GM23338 (cell line): ENCODE results near the gene SPARC. TPM values are rescaled to one million over a fixed set of nuclear protein-coding genes. Genes with fewer than 3 reads are reported as not detected.

Experiments
- ATAC-seq: fragments of 200-7000 bp; cut with Tn5 transposase; 3 replicates; pipeline ENCODE4 v1.9.1; 2020
- DNase-seq: peaks from one replicate; pipeline ENCODE4 v3.0.0-alpha.2; 2015; ENCODE audit warnings: low spot score
- H2AFZ ChIP-seq: fragments of 200-600 bp; sonication (generic); 2 replicates; pipeline ENCODE4 v1.8.0; 2016; ENCODE audit warnings: antibody characterized with exemption, mild to moderate bottlenecking, moderate library complexity
- H3F3A ChIP-seq: fragments of 200-600 bp; sonication (generic); replicated peaks from 2 replicates; pipeline ENCODE4 v1.8.0; 2017; ENCODE audit warnings: antibody characterized with exemption, mixed run types, low read depth
- H3K27ac ChIP-seq: fragments of 200-600 bp; sonication (generic); 2 replicates; pipeline ENCODE4 v1.6.1; 2016; ENCODE audit warnings: low read depth
- H3K27me3 ChIP-seq: fragments of 200-600 bp; sonication (generic); 2 replicates; pipeline ENCODE4 v1.8.0; 2016; ENCODE audit warnings: mild to moderate bottlenecking, mixed run types, moderate library complexity; ENCODE audit not compliant: insufficient read depth
- H3K36me3 ChIP-seq: fragments of 200-600 bp; sonication (generic); 2 replicates; pipeline ENCODE4 v1.8.0; 2016; ENCODE audit warnings: mild to moderate bottlenecking; ENCODE audit not compliant: insufficient read depth
- H3K4me1 ChIP-seq: fragments of 200-600 bp; sonication (generic); 2 replicates; pipeline ENCODE4 v1.8.0; 2016; ENCODE audit warnings: mild to moderate bottlenecking, moderate library complexity; ENCODE audit not compliant: insufficient read depth
- H3K4me2 ChIP-seq: fragments of 200-600 bp; sonication (generic); 2 replicates; pipeline ENCODE4 v1.7.1; 2017; ENCODE audit warnings: mixed run types
- H3K4me3 ChIP-seq: fragments of 200-600 bp; sonication (generic); 2 replicates; pipeline ENCODE4 v1.6.1; 2016; ENCODE audit warnings: mixed run types
- H3K79me2 ChIP-seq: fragments of 200-600 bp; sonication (generic); replicated peaks from 2 replicates; pipeline ENCODE4 v1.8.0; 2017; ENCODE audit warnings: mild to moderate bottlenecking; ENCODE audit not compliant: insufficient read depth
- H3K9me2 ChIP-seq: fragments of 200-600 bp; sonication (generic); 2 replicates; pipeline ENCODE4 v1.8.0; 2017; ENCODE audit not compliant: insufficient read depth
- H4K20me1 ChIP-seq: fragments of 200-600 bp; sonication (generic); replicated peaks from 2 replicates; pipeline ENCODE4 v1.8.0; 2017; ENCODE audit warnings: mild to moderate bottlenecking; ENCODE audit not compliant: insufficient read depth
- H3K27ac Mint-ChIP-seq: 2 replicates; pipeline ENCODE4 v1.8.0; 2020; ENCODE audit warnings: inconsistent platforms, mild to moderate bottlenecking, moderate library complexity, mixed read lengths
- H3K27me3 Mint-ChIP-seq: 3 replicates; pipeline ENCODE4 v1.8.0; 2022; ENCODE audit warnings: low read depth, mild to moderate bottlenecking, moderate library complexity, mixed read lengths, inconsistent platforms; ENCODE audit not compliant: insufficient read depth, poor library complexity
- H3K36me3 Mint-ChIP-seq: 3 replicates; pipeline ENCODE4 v1.8.0; 2021; ENCODE audit warnings: low read depth, mild to moderate bottlenecking, inconsistent platforms, moderate library complexity, mixed read lengths
- H3K4me1 Mint-ChIP-seq: 3 replicates; pipeline ENCODE4 v1.8.0; 2020; ENCODE audit warnings: mild to moderate bottlenecking, inconsistent platforms, mixed read lengths
- H3K4me3 Mint-ChIP-seq: 3 replicates; pipeline ENCODE4 v1.8.0; 2021; ENCODE audit warnings: moderate library complexity, mild to moderate bottlenecking, inconsistent platforms, mixed read lengths
- H3K9me3 Mint-ChIP-seq: 3 replicates; pipeline ENCODE4 v1.8.0; 2020; ENCODE audit warnings: moderate library complexity, mild to moderate bottlenecking, inconsistent platforms, mixed read lengths
- CREB1 ChIP-seq: fragments of 250-450 bp; sonication (Bioruptor Pico); IDR thresholded peaks from 2 replicates; pipeline ENCODE4 v1.5.0; 2020; ENCODE audit warnings: low read depth, mild to moderate bottlenecking, moderate library complexity
- CTCF ChIP-seq, 2 experiments: fragments of 200-600 bp in 1 of 2; sonication (generic) in 1 of 2; conservative IDR thresholded peaks; 2 replicates each; pipeline versions ENCODE4 v1.5.1 to v1.6.1; 2016 to 2017; ENCODE audit warnings: antibody characterized with exemption in 2 of 2, low read depth in 2 of 2, mild to moderate bottlenecking in 2 of 2, moderate library complexity in 1 of 2
- ETS1 ChIP-seq: IDR thresholded peaks from 2 replicates; pipeline ENCODE4 v1.6.1; 2016; ENCODE audit warnings: antibody characterized with exemption
- EZH2 ChIP-seq: fragments of 200-600 bp; sonication (generic); IDR thresholded peaks from one replicate; pipeline ENCODE4 v1.8.0; 2017; ENCODE audit warnings: antibody characterized with exemption, mild to moderate bottlenecking, low read depth; ENCODE audit not compliant: unreplicated experiment
- EZH2phosphoT487 ChIP-seq: fragments of 200-600 bp; sonication (generic); IDR thresholded peaks from one replicate; pipeline ENCODE4 v1.8.1; 2018; ENCODE audit warnings: antibody characterized with exemption; ENCODE audit not compliant: unreplicated experiment
- JUNB ChIP-seq: IDR thresholded peaks from one replicate; pipeline ENCODE4 v1.6.1; 2016; ENCODE audit warnings: antibody characterized with exemption; ENCODE audit not compliant: unreplicated experiment
- NANOG ChIP-seq: IDR thresholded peaks from 2 replicates; pipeline ENCODE4 v1.6.1; 2016; ENCODE audit warnings: antibody characterized with exemption, borderline replicate concordance
- POLR2AphosphoS5 ChIP-seq: IDR thresholded peaks from 2 replicates; pipeline ENCODE4 v1.6.1; 2016; ENCODE audit warnings: antibody characterized with exemption, low read depth
- REST ChIP-seq: IDR thresholded peaks from one replicate; pipeline ENCODE4 v1.6.1; 2018; ENCODE audit warnings: antibody characterized with exemption; ENCODE audit not compliant: unreplicated experiment
- STAT1 ChIP-seq: IDR thresholded peaks from one replicate; pipeline ENCODE4 v1.6.1; 2016; ENCODE audit warnings: antibody characterized with exemption; ENCODE audit not compliant: unreplicated experiment
- ZNF114 ChIP-seq: fragments of 250-450 bp; sonication (Bioruptor Pico); IDR thresholded peaks from 2 replicates; pipeline ENCODE4 v1.5.0; 2020; ENCODE audit warnings: mild to moderate bottlenecking, moderate library complexity
- ZNF331 ChIP-seq: fragments of 250-450 bp; sonication (Bioruptor Pico); IDR thresholded peaks from 2 replicates; pipeline ENCODE4 v1.5.0; 2020; ENCODE audit warnings: low read depth, mild to moderate bottlenecking, moderate library complexity
- ZNF462 ChIP-seq: fragments of 250-450 bp; sonication (Bioruptor Pico); IDR thresholded peaks from 2 replicates; pipeline ENCODE4 v1.5.0; 2020; ENCODE audit warnings: mild to moderate bottlenecking, moderate library complexity
- polyA plus RNA-seq: library from polyadenylated mRNA; unstranded; fragments of >200 nt; fragmentation: Nextera tagmentation; extraction: Ambion mirVana; gene quantifications from 2 replicates; pipeline ENCODE4 v1.2.1, GENCODE V29; 2016
- total RNA-seq: library from RNA; depleted of rRNA; stranded (reverse); fragments of >200 nt; shearing (Covaris generic); gene quantifications from 2 replicates; pipeline ENCODE4 v1.2.3, GENCODE V29; 2014

SPARC gene
- total and polyA plus RNA-seq, 2 experiments from 2014 or later, result 218 to 225 TPM

GRCh38 chr5:151684690-151685361 lies 1.9 kb downstream of the SPARC start:
- H3K79me2 ChIP-seq, result peaks cover 27% of the 10 kb centered on the region
- H3K4me1 ChIP-seq, result peaks cover 30% of the 10 kb centered on the region
- H2AFZ ChIP-seq, result no peak overlapping the region
- ATAC-seq (peak; percentile 33), DNase-seq (peak; percentile 94)
- H3K4me2 ChIP-seq, result peak overlapping the region; percentile 98
- peak overlapping the region; percentile 91 for H3K4me3 Mint-ChIP-seq
- no peaks in the 10 kb centered on the region for H3K9me2 ChIP-seq
- no peaks in the 10 kb centered on the region for H3K9me3 Mint-ChIP-seq
- H3K36me3 Mint-ChIP-seq, result peaks cover 16% of the 10 kb centered on the region
- peak overlapping the region; percentile 84 for H3K27ac ChIP-seq
- H3K4me3 ChIP-seq, result peak overlapping the region; percentile 84
- H3K36me3 ChIP-seq, result no peaks in the 10 kb centered on the region
- TF ChIP-seq REST, result no peak
- no peak for TF ChIP-seq EZH2
- peak; percentile 47 to 54 for TF ChIP-seq CTCF (conservative IDR thresholded peaks at IDR 0.05; ENCODE audit: low read depth in 2 of 2)
- TF ChIP-seq CREB1 (CRISPR knock-in tag), result no peak
- TF ChIP-seq STAT1, result no peak
- TF ChIP-seq ZNF462 (CRISPR knock-in tag), result peak; percentile 17; the same call in 1 of the 2 replicates
- TF ChIP-seq JUNB, result no peak
- no peak for TF ChIP-seq ZNF114 (CRISPR knock-in tag)
- no peak for TF ChIP-seq ZNF331 (CRISPR knock-in tag)
- no peak for TF ChIP-seq ETS1
- TF ChIP-seq NANOG, result no peak
- no peak for TF ChIP-seq POLR2AphosphoS5
- TF ChIP-seq EZH2phosphoT487, result no peak
- H4K20me1 ChIP-seq, result no peaks in the 10 kb centered on the region
- H3F3A ChIP-seq, result 0 out of 2 replicates have a peak, but pooled peaks cover 5% of the 10 kb centered on the region
- H3K4me1 Mint-ChIP-seq, result peaks cover 32% of the 10 kb centered on the region
- H3K27me3 Mint-ChIP-seq, result peaks cover 11% of the 10 kb centered on the region
- H3K27ac Mint-ChIP-seq, result peak overlapping the region; percentile 84
- no peaks in the 10 kb centered on the region for H3K27me3 ChIP-seq
